ENCODE data around the gene IL18BP.

IL18BP gene

DNA sequence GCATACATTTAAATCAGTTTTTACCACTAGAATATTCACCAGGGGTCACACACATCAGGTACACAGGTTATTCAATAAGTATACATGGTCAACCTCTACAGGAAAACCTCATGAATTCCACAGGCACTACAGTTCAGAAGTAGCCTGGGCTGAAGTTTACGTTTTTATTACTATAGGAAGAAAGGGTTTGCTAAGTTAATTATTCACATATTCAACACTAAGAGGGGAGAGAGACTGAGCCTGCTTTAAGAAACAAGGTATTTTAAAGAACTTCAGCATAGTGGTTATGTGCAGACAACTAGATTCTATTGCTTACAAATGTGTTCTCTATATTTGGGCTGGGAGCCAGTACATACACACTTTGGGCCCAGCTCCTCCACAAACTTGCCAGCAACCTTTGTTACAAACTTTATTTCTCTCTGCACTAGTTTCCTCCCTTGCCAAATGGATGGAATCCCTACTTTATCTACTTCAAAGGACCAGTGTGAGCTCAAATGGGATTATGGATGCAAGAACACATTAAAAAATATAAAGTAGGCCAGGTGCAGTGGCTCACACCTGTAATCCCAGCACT, 31.9 kb downstream of the IL18BP start:
- H3K4me3 ChIP-seq (ENCODE audit: low read depth in 1 of 2, low read length in 1 of 2): no peak overlapping the region
- peaks cover 40% of the 10 kb centered on the region for H3K36me3 ChIP-seq
- no peaks in the 10 kb centered on the region for H3K9me3 ChIP-seq
- peaks cover 5 to 8% of the 10 kb centered on the region in 2 experiments for H3K4me1 ChIP-seq (ENCODE audit: control insufficient read depth in 1 of 2, insufficient read depth in 1 of 2, low read depth in 1 of 2, low read length in 1 of 2)
- H3K27ac ChIP-seq: no peak overlapping the region
- TF ChIP-seq CTCF (IDR thresholded peaks at IDR 0.05): no peak
- no peaks in the 10 kb centered on the region for H3K27me3 ChIP-seq

DNA sequence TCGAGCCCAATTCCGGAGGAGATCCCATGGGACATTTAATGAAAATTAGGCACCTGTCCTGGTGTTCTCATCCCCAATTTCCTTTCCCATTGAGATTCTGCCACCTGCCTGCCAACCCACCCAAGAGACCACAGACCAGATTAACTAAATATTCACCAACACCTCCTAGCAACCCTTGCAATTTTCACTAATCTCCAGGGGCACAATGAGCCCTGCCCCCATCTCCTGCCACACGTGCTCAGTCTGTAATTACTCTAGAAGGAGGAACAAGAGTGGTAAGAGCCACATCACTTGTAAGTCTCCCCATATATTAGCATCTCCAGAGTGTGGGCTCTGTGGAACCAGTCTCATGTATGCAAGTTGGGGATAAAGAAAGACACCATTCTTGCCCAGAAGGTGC, 38.0 kb downstream of the IL18BP start:
- Histone ChIP-seq H3K9me3 (no peaks in the 10 kb centered on the region), H3K27ac (no peak overlapping the region), H3K4me3 (ENCODE audit: low read depth in 1 of 2, low read length in 1 of 2) (no peak overlapping the region), H3K4me1 (ENCODE audit: control insufficient read depth in 1 of 2, insufficient read depth in 1 of 2, low read depth in 1 of 2, low read length in 1 of 2) (peaks cover 29 to 30% of the 10 kb centered on the region in 2 experiments), H3K27me3 (no peaks in the 10 kb centered on the region), H3K36me3 (peaks cover 27% of the 10 kb centered on the region)
- TF ChIP-seq CTCF (IDR thresholded peaks at IDR 0.05): no peak

- no peaks in the 10 kb centered on the region for H3K9me3 ChIP-seq
- H3K27ac ChIP-seq: peak overlapping the region; percentile 91
- TF ChIP-seq CTCF (IDR thresholded peaks at IDR 0.05): no peak
- H3K4me3 ChIP-seq (ENCODE audit: low read depth in 1 of 2, low read length in 1 of 2): no peak overlapping the region
- peaks cover 27% of the 10 kb centered on the region for H3K36me3 ChIP-seq
- no peaks in the 10 kb centered on the region for H3K27me3 ChIP-seq
- peaks cover 40% of the 10 kb centered on the region in 2 experiments for H3K4me1 ChIP-seq (ENCODE audit: control insufficient read depth in 1 of 2, insufficient read depth in 1 of 2, low read depth in 1 of 2, low read length in 1 of 2)
Measured at GRCh38 chr11:72037554-72038311, 39.0 kb downstream of the IL18BP start.

- peaks cover 40 to 43% of the 10 kb centered on the region in 2 experiments for H3K4me1 ChIP-seq (ENCODE audit: control insufficient read depth in 1 of 2, insufficient read depth in 1 of 2, low read depth in 1 of 2, low read length in 1 of 2)
- H3K27ac ChIP-seq: peak overlapping the region; percentile 91
- H3K4me3 ChIP-seq (ENCODE audit: low read depth in 1 of 2, low read length in 1 of 2): no peak overlapping the region
- H3K27me3 ChIP-seq: no peaks in the 10 kb centered on the region
- H3K9me3 ChIP-seq: no peaks in the 10 kb centered on the region
- peaks cover 25% of the 10 kb centered on the region for H3K36me3 ChIP-seq
- TF ChIP-seq CTCF (IDR thresholded peaks at IDR 0.05): no peak
Measured at GRCh38 chr11:72038491-72038890, 39.8 kb downstream of the IL18BP start.

DNA sequence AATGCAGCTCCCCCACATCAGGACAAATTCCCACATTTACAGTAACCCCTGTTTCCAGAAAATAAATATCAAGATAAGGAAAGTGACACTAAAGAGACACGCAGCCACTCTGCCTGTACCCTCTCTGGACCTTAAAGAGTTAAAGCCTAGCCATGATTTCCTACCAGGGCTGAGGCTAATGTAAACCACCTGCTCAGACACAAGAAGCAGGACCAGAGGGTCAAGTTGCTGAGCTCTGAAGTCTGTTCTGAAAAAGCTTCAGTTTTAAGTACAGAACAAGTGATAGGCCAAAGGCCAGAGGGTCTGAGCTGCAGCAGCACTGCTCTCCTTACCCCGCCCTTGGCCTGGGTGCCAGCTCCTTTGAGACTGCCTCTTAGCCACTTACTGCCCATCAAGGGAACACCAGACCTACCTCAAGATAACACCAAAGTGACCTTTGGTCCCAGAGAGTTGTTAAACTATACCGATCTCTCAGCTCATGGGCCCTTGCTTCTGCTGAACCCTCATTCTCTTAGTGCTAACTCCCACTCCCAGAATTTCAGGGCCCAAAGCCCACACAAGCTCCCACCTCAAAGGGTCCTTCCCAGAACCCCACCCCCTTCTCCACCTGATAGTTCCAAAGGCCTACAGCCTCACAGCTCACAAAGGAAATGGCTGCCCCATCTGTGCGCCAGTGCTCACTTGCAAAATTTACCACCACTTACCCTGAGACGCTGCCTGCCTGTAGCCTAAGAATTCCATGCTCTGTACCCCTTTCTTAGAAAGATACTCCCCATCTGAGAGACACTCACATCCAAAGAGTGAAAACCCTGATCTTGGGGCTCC, 40.5 kb downstream of the IL18BP start:
- Histone ChIP-seq H3K4me1 (ENCODE audit: control insufficient read depth in 1 of 2, insufficient read depth in 1 of 2, low read depth in 1 of 2, low read length in 1 of 2) (peaks cover 40 to 43% of the 10 kb centered on the region in 2 experiments), H3K27me3 (no peaks in the 10 kb centered on the region), H3K4me3 (ENCODE audit: low read depth in 1 of 2, low read length in 1 of 2) (peak overlapping the region in 1 of 2 experiments; percentile 63), H3K36me3 (peaks cover 19% of the 10 kb centered on the region), H3K9me3 (no peaks in the 10 kb centered on the region), H3K27ac (peak overlapping the region; percentile 91)
- no peak for TF ChIP-seq CTCF (IDR thresholded peaks at IDR 0.05)

Measured in neutrophil (primary cell).